ENCODE results near the gene COL1A2.

Gene COL1A2

DNA sequence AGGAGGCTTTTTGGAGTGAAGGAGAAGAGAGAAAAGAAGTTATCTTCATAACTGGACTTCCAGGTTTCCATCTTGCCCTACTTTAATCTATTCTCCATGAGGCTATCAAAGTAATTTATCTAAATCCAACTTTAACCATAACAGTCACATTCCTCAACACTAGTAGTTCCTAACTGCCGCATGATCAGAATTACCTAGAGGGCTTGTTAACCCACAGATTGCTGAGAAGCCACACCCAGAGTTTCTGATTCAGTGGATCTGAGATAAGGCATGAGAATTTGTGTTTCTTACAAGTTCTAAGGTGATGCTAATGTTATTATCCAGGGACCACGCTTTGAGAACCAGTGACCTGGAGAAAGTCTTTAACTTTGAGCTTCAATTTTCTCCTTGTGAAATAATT, 8.3 kb upstream of the COL1A2 start:
- no peak for DNase-seq

DNA sequence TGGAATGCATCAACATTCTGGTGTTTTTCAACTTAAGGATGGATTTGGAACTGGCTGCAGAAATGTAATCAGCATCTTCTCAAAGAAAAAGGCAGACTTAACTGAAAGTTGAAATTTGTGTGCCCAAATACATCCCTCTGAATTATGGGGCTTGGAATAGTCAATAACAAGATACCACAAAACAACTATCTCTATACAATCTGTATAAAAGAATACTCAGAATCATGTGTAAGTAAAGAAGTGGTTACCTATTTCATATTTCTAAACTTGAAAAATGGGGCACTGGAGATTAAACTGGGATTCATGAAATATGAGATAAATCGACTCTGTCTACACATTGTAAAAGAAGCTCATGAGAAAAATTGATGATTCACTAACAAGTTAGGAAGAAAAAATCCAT, 6.2 kb upstream of the COL1A2 start:
- DNase-seq = no peak

DNA sequence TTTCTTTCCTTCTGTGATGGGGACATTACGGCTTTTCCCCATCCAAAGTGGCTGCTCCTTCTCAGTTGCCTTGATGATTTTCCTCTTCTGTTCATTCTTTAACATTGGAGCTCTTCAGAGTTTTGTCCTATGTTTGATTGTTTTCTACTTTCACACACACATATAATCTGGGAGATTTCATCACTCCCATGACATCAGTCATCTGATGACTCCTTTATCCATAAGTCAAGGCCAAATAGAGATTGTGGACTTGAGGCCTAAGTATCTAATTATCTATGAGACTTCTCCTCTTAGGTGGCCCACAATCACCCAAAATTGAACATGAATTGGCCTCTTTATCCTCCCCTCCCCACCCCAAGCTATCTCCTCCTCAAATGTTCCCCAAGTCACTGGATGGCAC, 5.3 kb upstream of the COL1A2 start:
- DNase-seq = no peak

DNA sequence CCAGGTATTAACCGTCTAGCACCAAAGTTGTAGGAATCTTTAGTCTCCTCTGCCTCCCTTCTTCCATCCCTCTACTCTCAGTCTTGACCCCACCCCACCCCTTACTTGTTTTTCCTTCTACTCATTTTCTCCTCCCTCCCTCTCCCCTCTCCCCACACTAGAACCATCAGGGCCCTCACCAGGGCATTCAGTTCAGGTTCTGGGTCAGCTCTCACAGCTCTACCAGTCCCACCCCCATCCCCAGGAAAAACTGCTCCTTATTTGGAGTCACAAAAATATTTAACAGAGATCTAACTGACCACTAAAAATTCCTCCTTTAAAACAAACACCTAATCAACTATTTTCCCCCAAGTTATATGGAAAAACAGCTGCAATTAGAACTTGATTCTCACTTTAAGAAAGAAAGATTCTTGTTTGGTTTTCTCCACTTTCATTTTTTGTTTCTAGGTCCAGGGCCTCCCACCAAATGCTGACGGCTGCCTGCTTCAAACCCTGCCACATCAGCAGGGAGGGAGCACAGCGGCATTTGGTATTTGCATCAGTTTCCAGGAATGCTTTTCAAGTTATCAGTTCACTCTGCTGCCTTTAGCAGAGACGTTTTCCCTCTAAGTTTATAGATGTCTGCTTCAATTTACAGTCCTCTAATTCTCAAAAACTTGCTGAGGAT, 2.8 kb upstream of the COL1A2 start:
- DNase-seq = no peak

DNA sequence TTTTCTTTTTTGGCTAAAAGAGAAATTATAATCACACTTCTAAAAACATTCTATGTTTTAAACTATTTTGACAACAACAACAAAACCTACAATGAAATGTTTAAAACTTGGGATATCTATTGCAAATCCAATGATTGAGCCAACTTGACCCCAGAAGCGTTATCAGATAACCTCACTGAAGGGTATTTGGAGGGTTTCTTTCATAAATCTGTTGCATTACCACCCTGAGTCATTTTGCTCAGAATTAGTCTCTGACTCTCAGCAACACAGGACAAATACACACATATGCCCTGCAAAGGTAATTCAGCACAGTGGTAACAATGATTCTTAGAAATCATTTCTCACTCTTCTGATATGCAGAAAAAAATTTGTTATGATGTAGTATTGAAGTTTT, 2.3 kb upstream of the COL1A2 start:
- DNase-seq = no peak

DNA sequence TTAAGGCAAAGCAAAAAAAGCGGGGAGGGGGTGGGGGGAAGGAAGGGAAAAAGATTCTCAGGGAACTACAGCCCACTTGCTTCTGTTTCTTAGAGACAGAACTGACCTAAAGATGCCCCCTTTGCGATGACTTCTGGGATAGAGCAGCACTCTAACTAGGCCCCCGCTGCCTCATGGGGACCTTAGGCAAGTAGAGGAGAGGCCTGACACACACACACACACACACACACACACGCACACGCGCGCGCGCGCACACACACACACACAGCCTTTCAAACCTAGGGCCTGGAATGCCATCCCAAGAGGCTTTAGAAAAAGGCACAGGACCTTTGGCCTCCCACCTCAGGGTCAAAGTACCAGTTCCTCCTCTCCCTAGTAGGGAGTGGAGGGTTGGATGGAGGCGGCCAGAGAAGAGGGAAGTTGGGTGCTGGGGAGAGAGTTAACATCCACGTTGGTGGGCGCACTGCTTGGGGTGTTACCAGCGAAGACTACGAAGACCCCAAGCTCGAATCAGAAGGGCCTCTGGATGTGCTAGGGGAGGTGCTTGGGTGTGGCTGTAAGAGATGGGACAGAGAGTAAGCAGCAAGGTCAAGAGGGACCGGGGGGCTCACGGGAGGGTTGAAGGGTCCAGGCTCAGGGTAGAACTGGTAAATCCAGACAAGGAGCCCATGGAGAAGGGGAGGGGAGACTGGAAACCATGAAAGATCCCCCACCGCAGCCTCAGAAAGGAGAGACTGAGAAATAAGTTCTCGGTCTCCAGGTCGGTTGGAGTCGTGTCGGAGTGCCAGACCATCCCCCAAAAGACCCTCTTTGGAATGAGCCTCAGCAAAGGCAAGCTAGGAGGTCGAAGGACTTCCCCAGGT, 1.2 kb upstream of the COL1A2 start:
- DNase-seq = no peak

DNA sequence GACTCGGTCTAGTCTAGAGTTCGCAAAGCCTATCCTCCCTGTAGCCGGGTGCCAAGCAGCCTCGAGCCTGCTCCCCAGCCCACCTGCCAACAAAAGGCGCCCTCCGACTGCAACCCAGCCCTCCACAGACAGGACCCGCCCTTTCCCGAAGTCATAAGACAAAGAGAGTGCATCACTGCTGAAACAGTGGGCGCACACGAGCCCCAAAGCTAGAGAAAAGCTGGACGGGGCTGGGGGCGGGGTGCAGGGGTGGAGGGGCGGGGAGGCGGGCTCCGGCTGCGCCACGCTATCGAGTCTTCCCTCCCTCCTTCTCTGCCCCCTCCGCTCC, 622 bp upstream of the COL1A2 start:
- DNase-seq = no peak

DNA sequence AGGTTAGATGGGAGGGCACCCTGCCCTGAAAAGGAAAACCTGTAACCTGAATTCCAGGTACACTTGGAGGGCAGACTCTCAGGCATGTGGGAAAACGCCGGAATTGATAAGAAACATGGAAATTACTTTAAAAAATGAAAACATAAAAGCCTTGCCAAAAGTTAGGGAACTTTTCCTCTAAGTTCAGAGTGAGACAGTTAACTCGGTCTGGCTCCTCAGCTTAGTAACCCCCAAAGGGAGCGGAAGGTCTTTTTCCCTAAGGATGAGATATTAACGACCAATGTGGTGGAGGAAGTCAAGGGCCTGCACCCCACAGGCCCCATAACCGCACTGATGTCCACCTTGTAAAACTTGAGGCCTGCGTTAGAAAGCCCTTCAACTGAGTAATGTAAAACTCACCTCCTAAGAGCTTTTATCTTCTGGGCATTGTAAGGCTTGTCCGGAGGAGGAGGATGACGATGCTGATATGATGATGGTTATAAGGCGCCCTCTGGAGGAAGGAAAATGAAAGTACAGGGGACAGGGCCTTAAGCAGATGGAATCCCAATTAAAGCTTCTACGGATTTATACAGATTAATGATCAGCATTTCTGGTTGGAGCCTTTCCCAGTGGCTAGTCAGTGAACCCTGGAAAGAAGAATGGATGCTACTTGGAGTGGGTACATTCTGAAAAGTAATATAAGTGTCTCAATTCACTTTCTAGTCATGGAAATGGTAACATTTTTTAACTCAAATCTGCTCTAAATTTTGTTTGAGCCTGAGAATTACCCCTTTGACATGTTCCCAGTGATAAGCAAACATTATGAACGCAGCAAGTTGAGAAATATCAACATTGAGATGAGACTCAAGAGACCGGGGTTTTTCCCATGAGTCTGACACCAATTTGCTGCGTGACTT, 694 bp downstream of the COL1A2 start:
- DNase-seq = peak in 1 of 2 experiments; percentile 41

DNA sequence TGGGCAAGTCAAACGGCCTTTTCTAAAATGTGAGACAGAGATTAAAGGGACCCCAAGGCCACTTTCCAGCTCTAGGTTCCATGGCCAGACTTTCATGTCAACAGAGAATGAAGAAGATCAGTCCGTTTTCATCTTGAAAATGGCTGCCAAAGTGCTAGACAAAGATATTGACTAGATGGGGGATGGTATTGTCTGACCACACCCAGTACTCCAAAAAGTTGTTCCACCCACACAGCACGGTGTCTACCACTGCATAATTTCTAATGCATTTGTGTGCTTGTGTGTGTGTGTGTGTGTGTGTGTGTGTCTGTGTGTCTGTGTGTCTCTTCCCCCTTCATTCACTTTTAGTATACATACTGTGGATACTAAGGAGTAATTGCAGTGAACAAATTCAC, 1.3 kb downstream of the COL1A2 start:
- no peak for DNase-seq

DNA sequence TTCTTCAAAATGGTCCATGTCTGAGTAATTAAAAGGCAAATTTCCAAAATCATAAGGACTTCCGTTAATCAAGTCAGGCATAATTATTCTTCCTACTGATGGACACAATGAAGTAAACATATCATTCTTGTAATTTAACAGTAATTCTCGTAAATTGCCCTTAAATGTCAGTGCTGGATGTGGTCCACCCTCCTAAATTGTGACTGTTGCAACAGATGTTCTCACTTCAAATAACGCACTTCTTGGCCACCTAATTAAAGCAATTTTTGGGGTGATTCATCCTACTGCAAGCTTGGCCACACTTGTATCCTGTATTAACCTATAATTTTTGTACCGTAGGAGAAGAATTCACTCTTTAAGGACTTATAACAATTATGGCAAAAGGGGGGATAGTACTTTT, 1.9 kb downstream of the COL1A2 start:
- no peak for DNase-seq

DNA sequence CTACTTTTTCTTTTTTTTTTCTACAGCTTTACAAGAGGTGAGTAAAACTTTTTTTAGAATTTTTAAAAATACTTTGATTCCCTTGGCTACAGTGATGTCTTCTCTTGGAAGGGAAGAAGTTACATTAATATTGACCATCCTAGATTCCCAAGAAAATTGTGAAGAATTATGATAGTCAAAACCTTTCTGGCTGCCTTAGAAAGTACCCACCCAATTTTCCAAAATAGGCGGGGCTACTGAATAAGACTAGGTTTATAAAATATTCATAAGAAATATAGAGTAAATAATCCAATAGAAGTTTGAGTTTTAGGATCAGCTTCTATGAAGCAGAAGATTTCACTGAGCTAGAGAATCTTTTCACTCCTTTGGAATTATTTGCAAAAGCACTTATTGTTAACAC, 3.0 kb downstream of the COL1A2 start:
- DNase-seq = no peak

DNA sequence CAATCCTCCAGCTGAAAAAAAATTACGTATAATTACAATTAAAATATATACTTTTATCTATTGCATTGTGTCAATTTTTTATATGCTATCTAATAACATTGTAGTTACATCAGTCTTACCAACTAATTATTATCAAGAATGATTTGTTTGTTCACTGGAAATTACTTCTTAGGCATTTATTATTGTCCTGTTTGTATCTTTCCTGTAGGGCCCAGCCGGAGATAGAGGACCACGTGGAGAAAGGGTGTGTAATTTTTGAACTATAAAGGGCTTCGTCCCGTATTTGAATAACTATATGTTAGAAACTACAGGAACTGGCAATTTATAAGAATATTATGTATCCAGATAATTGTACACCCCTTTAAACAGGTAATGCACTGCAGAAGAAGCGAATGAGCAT, 4.1 kb downstream of the COL1A2 start:
- no peak for DNase-seq

DNA sequence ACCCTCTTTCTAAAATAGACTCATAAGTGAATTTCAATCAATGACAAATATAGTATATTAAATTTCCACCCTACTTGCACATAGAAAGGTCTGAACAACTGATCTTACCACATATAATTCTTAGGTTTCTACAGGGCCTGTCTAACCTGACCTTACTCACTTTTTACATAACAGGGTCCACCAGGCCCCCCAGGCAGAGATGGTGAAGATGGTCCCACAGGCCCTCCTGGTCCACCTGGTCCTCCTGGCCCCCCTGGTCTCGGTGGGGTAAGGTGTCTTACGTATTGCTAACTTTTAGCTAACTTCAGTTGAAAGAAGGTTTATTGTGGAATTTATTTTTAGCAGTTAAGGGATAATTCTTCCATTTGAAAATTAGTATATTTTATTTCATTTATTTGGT, 5.3 kb downstream of the COL1A2 start:
- DNase-seq = no peak

DNA sequence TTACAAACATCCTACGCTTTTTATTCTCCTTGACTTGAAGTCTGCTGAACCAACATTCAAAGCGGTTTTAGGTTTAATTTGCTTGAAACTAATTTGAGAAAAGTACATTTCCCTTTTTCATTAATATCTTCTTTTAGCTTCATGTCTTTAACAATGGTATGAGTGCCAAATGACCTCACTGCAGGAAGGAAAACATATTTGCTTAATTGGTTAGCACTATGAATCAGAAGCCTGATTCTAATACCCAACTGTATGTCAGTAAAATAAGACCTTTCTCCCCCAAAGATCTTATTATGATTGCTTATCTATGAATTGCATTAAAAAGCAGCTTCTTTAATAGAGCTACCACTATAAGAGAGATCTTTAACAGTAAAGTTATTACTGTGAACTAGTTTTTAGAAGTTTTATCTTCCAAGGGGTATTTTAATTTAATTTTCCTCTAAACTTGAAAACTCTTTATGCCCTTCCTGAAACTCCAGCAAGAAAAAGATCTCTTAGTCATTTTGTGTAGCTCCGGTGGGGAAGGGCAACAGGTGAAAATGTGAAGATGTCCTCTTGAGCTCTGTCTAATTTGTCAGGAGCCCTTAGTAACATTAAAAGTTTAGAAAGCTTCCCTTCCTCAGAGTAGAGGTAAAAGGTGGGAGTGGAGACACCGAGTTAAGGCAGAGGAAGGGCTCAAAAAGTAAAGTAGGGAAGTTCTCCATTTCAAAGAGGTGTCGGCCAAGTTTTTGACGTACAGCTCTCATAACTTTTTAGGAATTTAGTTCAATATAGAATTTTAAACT, 6.1 kb downstream of the COL1A2 start:
- DNase-seq = no peak

DNA sequence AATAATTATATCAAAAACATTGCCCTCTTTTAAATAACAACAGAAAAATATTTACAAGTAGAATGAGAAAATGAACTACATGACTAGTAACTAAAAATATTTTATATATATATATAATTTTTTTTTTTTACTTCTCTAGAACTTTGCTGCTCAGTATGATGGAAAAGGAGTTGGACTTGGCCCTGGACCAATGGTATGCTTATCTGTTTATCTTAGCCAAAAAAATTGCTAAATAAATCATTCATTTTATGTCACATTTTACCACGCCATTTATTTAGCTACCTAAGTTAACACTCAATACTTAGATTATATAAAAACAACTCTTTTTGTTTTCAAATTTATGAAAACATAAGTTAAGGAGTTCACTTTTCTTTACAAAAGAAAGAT, 6.7 kb downstream of the COL1A2 start:
- DNase-seq = no peak

DNA sequence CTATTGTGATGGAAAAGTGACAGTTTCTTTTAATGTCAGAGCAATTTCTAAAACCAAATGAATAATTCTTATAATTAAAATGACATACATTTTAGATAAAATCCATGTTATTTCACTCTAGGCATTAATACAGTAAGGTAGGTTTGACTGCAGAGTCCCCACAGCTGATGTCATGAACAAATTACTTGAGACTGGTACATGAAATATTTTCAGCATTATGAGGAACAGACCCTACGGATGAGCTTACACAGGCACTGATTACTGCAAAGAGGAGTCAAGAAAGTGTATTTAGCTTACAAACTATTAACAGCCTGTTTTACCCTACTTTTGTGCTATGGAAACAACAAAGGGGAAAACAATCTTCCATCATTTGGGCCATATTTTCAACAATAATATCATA, 8.9 kb downstream of the COL1A2 start:
- no peak for DNase-seq

DNA sequence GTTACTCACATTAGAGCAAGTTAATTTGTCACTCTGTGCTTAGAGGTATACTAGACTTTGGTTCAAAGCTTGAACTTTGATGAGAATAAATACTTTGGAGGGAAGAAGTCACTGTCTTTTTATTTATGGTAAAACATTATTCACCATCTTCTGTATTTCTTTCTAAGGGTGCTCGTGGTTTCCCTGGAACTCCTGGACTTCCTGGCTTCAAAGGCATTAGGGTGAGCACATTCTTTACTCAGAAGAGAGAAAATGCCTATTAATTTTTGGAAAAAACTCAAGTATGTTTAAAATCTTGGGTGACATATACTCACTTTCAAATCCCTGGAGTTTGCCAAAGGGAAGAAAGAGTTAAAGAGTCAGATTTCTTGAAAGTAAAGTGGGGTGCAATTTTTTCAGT, 10.8 kb downstream of the COL1A2 start:
- no peak for DNase-seq

DNA sequence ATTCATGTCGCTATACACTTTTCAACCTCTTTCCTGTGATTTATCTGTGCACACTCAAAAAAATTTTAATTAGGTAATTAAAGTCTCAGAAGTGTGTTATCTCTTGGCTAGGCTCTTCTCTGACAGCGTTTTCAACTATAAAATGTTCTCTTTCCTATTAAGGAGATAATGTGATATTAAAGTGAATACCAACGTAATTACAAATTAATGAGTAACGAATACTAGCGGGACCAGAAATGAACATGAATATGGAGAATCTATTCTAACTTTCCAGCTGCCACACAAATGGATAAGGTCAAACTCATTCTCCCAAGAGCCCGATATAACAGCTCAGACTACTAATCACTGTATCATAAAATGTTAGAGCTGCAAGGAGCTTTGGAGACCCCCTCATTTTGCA, 12.0 kb downstream of the COL1A2 start:
- DNase-seq = no peak

DNA sequence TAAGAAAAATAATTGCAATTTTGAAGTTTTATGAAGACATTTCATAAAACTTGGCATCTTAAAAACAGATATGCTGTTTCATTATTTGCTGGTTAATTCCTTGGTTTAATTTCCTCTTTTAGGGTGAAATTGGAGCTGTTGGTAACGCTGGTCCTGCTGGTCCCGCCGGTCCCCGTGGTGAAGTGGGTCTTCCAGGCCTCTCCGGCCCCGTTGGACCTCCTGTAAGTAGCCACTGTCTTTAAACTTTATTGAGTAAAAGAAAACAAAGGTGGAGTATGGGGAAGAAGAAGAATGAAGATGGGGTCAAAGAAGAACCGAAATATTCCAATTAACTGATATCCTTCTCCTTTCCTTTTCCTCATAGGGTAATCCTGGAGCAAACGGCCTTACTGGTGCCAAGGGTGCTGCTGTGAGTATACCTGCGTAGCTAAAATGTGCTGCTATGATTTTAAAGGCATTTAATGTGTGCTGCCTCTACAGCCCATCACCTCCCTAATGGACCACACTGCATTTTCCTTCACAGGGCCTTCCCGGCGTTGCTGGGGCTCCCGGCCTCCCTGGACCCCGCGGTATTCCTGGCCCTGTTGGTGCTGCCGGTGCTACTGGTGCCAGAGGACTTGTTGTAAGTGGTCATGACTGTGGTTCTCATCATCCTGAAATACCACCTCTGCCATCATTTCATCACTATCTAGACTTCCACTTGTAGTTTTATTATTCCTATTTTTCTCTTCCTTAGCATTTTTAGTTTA, 14.7 kb downstream of the COL1A2 start:
- DNase-seq = no peak

DNA sequence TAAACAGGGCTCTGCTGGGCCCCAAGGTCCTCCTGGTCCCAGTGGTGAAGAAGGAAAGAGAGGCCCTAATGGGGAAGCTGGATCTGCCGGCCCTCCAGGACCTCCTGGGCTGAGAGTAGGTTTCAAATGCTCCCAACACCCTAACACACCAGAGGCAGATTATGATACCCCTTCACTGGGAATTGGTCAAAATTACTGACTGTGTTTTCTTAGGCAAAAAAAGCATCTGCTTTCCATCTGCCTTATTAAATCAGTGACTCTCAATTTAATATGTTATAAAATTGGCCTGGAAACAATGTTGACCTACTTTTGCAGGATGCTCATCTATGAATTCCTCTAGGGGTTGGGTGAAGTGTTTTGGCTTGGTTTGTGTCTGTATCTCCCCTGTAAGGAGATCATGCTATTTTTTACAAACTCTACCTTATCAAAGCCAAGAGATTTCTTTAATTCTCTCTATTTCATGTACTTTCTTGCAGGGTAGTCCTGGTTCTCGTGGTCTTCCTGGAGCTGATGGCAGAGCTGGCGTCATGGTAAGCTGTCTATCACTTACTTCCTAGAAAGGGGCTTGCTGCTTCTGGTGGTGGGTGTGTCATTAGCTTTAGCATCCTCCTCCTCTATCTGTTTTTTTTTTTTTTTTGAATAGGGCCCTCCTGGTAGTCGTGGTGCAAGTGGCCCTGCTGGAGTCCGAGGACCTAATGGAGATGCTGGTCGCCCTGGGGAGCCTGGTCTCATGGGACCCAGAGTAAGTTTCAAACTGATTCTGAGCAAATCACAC, 15.9 kb downstream of the COL1A2 start:
- DNase-seq = no peak

DNA sequence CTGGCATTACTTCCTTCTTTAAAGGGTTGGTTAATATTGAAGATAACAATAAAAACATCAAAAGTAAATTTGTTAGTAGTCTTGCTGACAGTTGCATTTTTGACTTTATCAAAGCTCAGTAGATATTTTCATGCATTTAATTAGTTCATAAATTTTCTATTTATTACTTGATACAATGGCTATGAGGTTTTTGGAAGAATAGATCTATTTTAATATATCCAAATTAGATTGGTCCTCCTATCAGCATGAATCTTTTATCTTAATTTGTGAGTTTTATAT, 16.4 kb downstream of the COL1A2 start:
- DNase-seq = no peak

Measured in SW 1271 (cell line).